Measurements from ENCODE around the gene SCAPER. TPM values are rescaled to one million over a fixed set of nuclear protein-coding genes. Genes with fewer than 3 reads are reported as not detected.

The SCAPER gene
- total and polyA plus RNA-seq, 2 donors (not counting 1 experiment from before 2014, with no cell fraction given): 8.3 to 61.6 TPM

GRCh38 chr15:76339305-76340197 lies 565.6 kb downstream of the SCAPER start:
- 6% methylated on average over 48 of the region's 48 CpGs for WGBS (ENCODE audit: insufficient coverage)

More at GRCh38 chr15:76339305-76340197, 565.6 kb downstream of the SCAPER start:
- peaks cover 64% of the 10 kb centered on the region for H3K4me1 Mint-ChIP-seq
- no peak for ATAC-seq (ENCODE audit: low read depth)
- Histone ChIP-seq H3K9ac (ENCODE audit: low read length) (peak overlapping the region; percentile 70), H3K27ac (ENCODE audit: low read length in 2 of 2) (no peak overlapping the region), H4K20me1 (ENCODE audit: control insufficient read depth, insufficient read depth, low read length, poor library complexity, severe bottlenecking) (peaks cover 41% of the 10 kb centered on the region), H3K79me2 (ENCODE audit: control insufficient read depth, insufficient read depth, low read length) (no peaks in the 10 kb centered on the region), H2AFZ (ENCODE audit: insufficient read depth, low read depth, low read length, poor library complexity, severe bottlenecking) (peak overlapping the region; percentile 75), H3K36me3 (replicated peaks in 1 of 2; ENCODE audit: control extremely low read depth in 1 of 2, control insufficient read depth in 1 of 2, extremely low read depth in 1 of 2, insufficient read depth in 2 of 2, low read length in 1 of 2) (no peaks in the 10 kb centered on the region), H3K27me3 (replicated peaks in 1 of 4; ENCODE audit: control extremely low read depth in 1 of 4, control insufficient read depth in 3 of 4, insufficient read depth in 4 of 4, low read length in 3 of 4) (peaks cover 5 to 95% (median 75%) of the 10 kb centered on the region in 4 experiments), H3K4me3 (ENCODE audit: control extremely low read depth in 1 of 5, extremely low read depth in 1 of 5, insufficient read depth in 1 of 5, low read depth in 2 of 5, low read length in 4 of 5) (peak overlapping the region; percentile 26 to 73 (median 53)), H3K9me3 (ENCODE audit: control extremely low read depth in 1 of 3, control insufficient read depth in 2 of 3, insufficient read depth in 1 of 3, low read length in 2 of 3) (peaks cover 3 to 78% (median 4%) of the 10 kb centered on the region in 3 donors), H3K4me2 (replicated peaks; ENCODE audit: low read depth, low read length, poor library complexity, severe bottlenecking) (peak overlapping the region; percentile 96), H3K4me1 (ENCODE audit: control insufficient read depth in 2 of 2, insufficient read depth in 2 of 2, low read length in 2 of 2) (peaks cover 83 to 91% of the 10 kb centered on the region in 2 donors)
- peaks cover 74% of the 10 kb centered on the region for H3K27me3 Mint-ChIP-seq
- ChIA-PET CTCF (no interaction called here), POLR2A (interaction anchor here (1.3 kb wide), 1 partner anchor 28 kb away, joined by 7 read pairs; the partner anchor contains the start of gene ETFA)
- TF ChIP-seq CTCF (IDR thresholded peaks at IDR 0.05): no peak
- TF ChIP-seq EZH2 (IDR thresholded peaks at IDR 0.05; ENCODE audit: borderline replicate concordance, insufficient read depth, low read depth, low read length, poor library complexity, severe bottlenecking): peak; percentile 79
- H3K9me3 Mint-ChIP-seq (ENCODE audit: insufficient read depth): no peaks in the 10 kb centered on the region
- no peak overlapping the region for H3K27ac Mint-ChIP-seq
- H3K4me3 Mint-ChIP-seq: peak overlapping the region; percentile 90
- intact Hi-C loops (cut with micrococcal nuclease): no loop called here
- DNase-seq: no peak
